GM10266 (cell line): ENCODE data around the gene VASH2.

Experiments used
- DNase-seq: peaks from one replicate; pipeline ENCODE4 v3.0.0; 2012; ENCODE audit errors: extremely low spot score
- CTCF ChIP-seq: IDR thresholded peaks from 2 replicates; pipeline ENCODE4 v1.5.1; 2012; ENCODE audit warnings: mild to moderate bottlenecking, low read depth; ENCODE audit not compliant: control insufficient read depth, insufficient read depth; ENCODE audit errors: missing control alignments

Gene VASH2

GRCh38 chr1:212968368-212968863 lies 18.1 kb downstream of the VASH2 start:
- no peak for DNase-seq
- no peak for TF ChIP-seq CTCF

GRCh38 chr1:212970085-212970484 lies 19.7 kb downstream of the VASH2 start:
- no peak for TF ChIP-seq CTCF
- DNase-seq = no peak

GRCh38 chr1:212971312-212971711 lies 21.0 kb downstream of the VASH2 start:
- no peak for DNase-seq
- TF ChIP-seq CTCF = no peak

GRCh38 chr1:212973426-212973825 lies 23.1 kb downstream of the VASH2 start:
- TF ChIP-seq CTCF = no peak
- no peak for DNase-seq

GRCh38 chr1:212973899-212974298 lies 23.6 kb downstream of the VASH2 start:
- DNase-seq = no peak
- TF ChIP-seq CTCF = no peak

- DNase-seq = no peak
- no peak for TF ChIP-seq CTCF
These were observed 24.4 kb downstream of the VASH2 start for GRCh38 chr1:212974711-212975110.

- DNase-seq = no peak
- TF ChIP-seq CTCF = no peak
These were observed 25.0 kb downstream of the VASH2 start for GRCh38 chr1:212975111-212975918.
